PFSK-1 (cell line): ENCODE results near the gene ZCCHC8.
A peak's percentile ranks its signal among the peaks of the same experiment; 100 is the strongest.

Experiments
- FOXP2 ChIP-seq: optimal IDR thresholded peaks from 2 replicates; pipeline ENCODE3; 2011; ENCODE audit warnings: borderline replicate concordance, control low read depth, inconsistent platforms; ENCODE audit not compliant: insufficient read depth; ENCODE audit errors: extremely low read length, extremely low read depth
- POLR2AphosphoS5 ChIP-seq: IDR thresholded peaks from 2 replicates; pipeline ENCODE4 v1.6.1; 2012; ENCODE audit warnings: low read depth, mild to moderate bottlenecking, control low read depth, low read length, moderate library complexity
- REST ChIP-seq, 2 experiments: IDR thresholded peaks; 2 replicates each; pipeline versions ENCODE4 v1.6.1 to v1.8.0; 2011 to 2012; ENCODE audit warnings: low read depth in 2 of 2, low read length in 2 of 2, control low read depth in 1 of 2, inconsistent platforms in 1 of 2, mild to moderate bottlenecking in 1 of 2, moderate library complexity in 1 of 2; ENCODE audit not compliant: insufficient read depth in 1 of 2
- SIN3A ChIP-seq: IDR thresholded peaks from 2 replicates; pipeline ENCODE4 v1.6.1; 2012; ENCODE audit warnings: mild to moderate bottlenecking, low read length, moderate library complexity, borderline replicate concordance; ENCODE audit not compliant: insufficient read depth
- TAF1 ChIP-seq: IDR thresholded peaks from 2 replicates; pipeline ENCODE4 v1.6.1; 2012; ENCODE audit warnings: low read length, control low read depth, borderline replicate concordance; ENCODE audit not compliant: insufficient read depth

ZCCHC8 gene

GRCh38 chr12:122518908-122519307 is 18.2 kb upstream of the ZCCHC8 start:
- TF ChIP-seq SIN3A (no peak), FOXP2 (no peak), TAF1 (no peak), REST (IDR thresholded peaks at IDR 0.05; ENCODE audit: insufficient read depth in 1 of 2, low read depth in 2 of 2, low read length in 2 of 2) (no peak), POLR2AphosphoS5 (no peak)

- TF ChIP-seq FOXP2, result no peak
- no peak for TF ChIP-seq SIN3A
- no peak for TF ChIP-seq POLR2AphosphoS5
- TF ChIP-seq TAF1, result no peak
- TF ChIP-seq REST (IDR thresholded peaks at IDR 0.05; ENCODE audit: insufficient read depth in 1 of 2, low read depth in 2 of 2, low read length in 2 of 2), result no peak
Measured at GRCh38 chr12:122517877-122518276, 17.1 kb upstream of the ZCCHC8 start.

GRCh38 chr12:122516544-122517361 is 16.0 kb upstream of the ZCCHC8 start:
- 0 out of 2 replicates have a peak, but pooled peaks have one; percentile 28 for TF ChIP-seq POLR2AphosphoS5
- no peak for TF ChIP-seq TAF1

GRCh38 chr12:122515275-122515674 is 14.5 kb upstream of the ZCCHC8 start:
- TF ChIP-seq POLR2AphosphoS5 (no peak), REST (IDR thresholded peaks at IDR 0.05; ENCODE audit: insufficient read depth in 1 of 2, low read depth in 2 of 2, low read length in 2 of 2) (no peak), FOXP2 (no peak), SIN3A (no peak), TAF1 (no peak)

- TF ChIP-seq POLR2AphosphoS5, result no peak
- TF ChIP-seq TAF1, result no peak
- TF ChIP-seq FOXP2, result no peak
- TF ChIP-seq SIN3A, result no peak
- no peak for TF ChIP-seq REST (IDR thresholded peaks at IDR 0.05; ENCODE audit: insufficient read depth in 1 of 2, low read depth in 2 of 2, low read length in 2 of 2)
Measured at GRCh38 chr12:122513660-122514059, 12.9 kb upstream of the ZCCHC8 start.
